ENCODE measurements around the gene HLA-DOB.
"Not testable (repeated sequence)": the region's sequence is repeated elsewhere in the genome, so short reads cannot be mapped to it uniquely, and the experiment has no call there.

HLA-DOB gene

GRCh38 chr6:32819729-32820128 is 2.9 kb upstream of the HLA-DOB start:
- in situ Hi-C loops (cut with MboI; ENCODE audit: low pct_unique_long_range_greater_than_20kb, low sequenced_read_pairs), result no loop called here
- DNase-seq, result no peak

- DNase-seq, result no peak
- in situ Hi-C loops (cut with MboI; ENCODE audit: low pct_unique_long_range_greater_than_20kb, low sequenced_read_pairs), result no loop called here
Observed at GRCh38 chr6:32818867-32819266, 2.1 kb upstream of the HLA-DOB start.

- in situ Hi-C loops (cut with MboI; ENCODE audit: low pct_unique_long_range_greater_than_20kb, low sequenced_read_pairs), result no loop called here
- peak; percentile 13 for DNase-seq
Observed at GRCh38 chr6:32815996-32816395, 806 bp downstream of the HLA-DOB start.

- in situ Hi-C loops (cut with MboI; ENCODE audit: low pct_unique_long_range_greater_than_20kb, low sequenced_read_pairs), result no loop called here
- no peak for DNase-seq
Observed at GRCh38 chr6:32815115-32815514, 1.7 kb downstream of the HLA-DOB start.

- DNase-seq, result no peak
- in situ Hi-C loops (cut with MboI; ENCODE audit: low pct_unique_long_range_greater_than_20kb, low sequenced_read_pairs), result no loop called here
Observed at GRCh38 chr6:32814145-32814544, 2.7 kb downstream of the HLA-DOB start.

- in situ Hi-C loops (cut with MboI; ENCODE audit: low pct_unique_long_range_greater_than_20kb, low sequenced_read_pairs), result no loop called here
- DNase-seq, result no peak
Observed at GRCh38 chr6:32809171-32809570, 7.6 kb downstream of the HLA-DOB start.

- in situ Hi-C loops (cut with MboI; ENCODE audit: low pct_unique_long_range_greater_than_20kb, low sequenced_read_pairs), result no loop called here
- no peak for DNase-seq
Observed at GRCh38 chr6:32807020-32807580, 9.7 kb downstream of the HLA-DOB start.

GRCh38 chr6:32805404-32805803 is 11.4 kb downstream of the HLA-DOB start:
- DNase-seq; in situ Hi-C loops (cut with MboI; ENCODE audit: low pct_unique_long_range_greater_than_20kb, low sequenced_read_pairs): not testable (repeated sequence)

- in situ Hi-C loops (cut with MboI; ENCODE audit: low pct_unique_long_range_greater_than_20kb, low sequenced_read_pairs), result no loop called here
- no peak for DNase-seq
Observed at GRCh38 chr6:32803416-32803815, 13.4 kb downstream of the HLA-DOB start.

- in situ Hi-C loops (cut with MboI; ENCODE audit: low pct_unique_long_range_greater_than_20kb, low sequenced_read_pairs), result loop anchor here (25.0 kb wide), 1 partner anchor 387 kb away; the partner anchor contains the start of gene BTNL2
- DNase-seq, result no peak
Observed at GRCh38 chr6:32799740-32800139, 17.1 kb downstream of the HLA-DOB start.

GRCh38 chr6:32799168-32799567 is 17.6 kb downstream of the HLA-DOB start:
- peak; percentile 29 for DNase-seq
- in situ Hi-C loops (cut with MboI; ENCODE audit: low pct_unique_long_range_greater_than_20kb, low sequenced_read_pairs), result loop anchor here (25.0 kb wide), 1 partner anchor 387 kb away; the partner anchor contains the start of gene BTNL2

- peak; percentile 93 for DNase-seq
- in situ Hi-C loops (cut with MboI; ENCODE audit: low pct_unique_long_range_greater_than_20kb, low sequenced_read_pairs), result loop anchor here (25.0 kb wide), 1 partner anchor 385 kb away; the partner anchor contains the start of gene BTNL2
Observed at GRCh38 chr6:32796848-32797776, 19.7 kb downstream of the HLA-DOB start.

- in situ Hi-C loops (cut with MboI; ENCODE audit: low pct_unique_long_range_greater_than_20kb, low sequenced_read_pairs), result loop anchor here (25.0 kb wide), 1 partner anchor 382 kb away; the partner anchor contains the start of gene BTNL2
- DNase-seq, result peak; percentile 84
Observed at GRCh38 chr6:32794510-32794909, 22.3 kb downstream of the HLA-DOB start.

- DNase-seq, result no peak
- in situ Hi-C loops (cut with MboI; ENCODE audit: low pct_unique_long_range_greater_than_20kb, low sequenced_read_pairs), result loop anchor here (25.0 kb wide), 1 partner anchor 381 kb away; the partner anchor contains the start of gene BTNL2
Observed at GRCh38 chr6:32792901-32793435, 23.8 kb downstream of the HLA-DOB start.

GRCh38 chr6:32790306-32790705 is 26.5 kb downstream of the HLA-DOB start:
- DNase-seq, result no peak
- in situ Hi-C loops (cut with MboI; ENCODE audit: low pct_unique_long_range_greater_than_20kb, low sequenced_read_pairs), result loop anchor here (25.0 kb wide), 1 partner anchor 378 kb away; the partner anchor contains the start of gene BTNL2

- in situ Hi-C loops (cut with MboI; ENCODE audit: low pct_unique_long_range_greater_than_20kb, low sequenced_read_pairs), result loop anchor here (25.0 kb wide), 1 partner anchor 374 kb away; the partner anchor contains the start of gene BTNL2
- peak; percentile 82 for DNase-seq
Observed at GRCh38 chr6:32785781-32786533, 30.8 kb downstream of the HLA-DOB start.

GRCh38 chr6:32782923-32783322 is 33.9 kb downstream of the HLA-DOB start:
- DNase-seq, result not testable (repeated sequence)
- in situ Hi-C loops (cut with MboI; ENCODE audit: low pct_unique_long_range_greater_than_20kb, low sequenced_read_pairs), result loop anchor here (25.0 kb wide), 1 partner anchor 371 kb away; the partner anchor contains the start of gene BTNL2

- in situ Hi-C loops (cut with MboI; ENCODE audit: low pct_unique_long_range_greater_than_20kb, low sequenced_read_pairs), result loop anchor here (25.0 kb wide), 1 partner anchor 367 kb away; the partner anchor contains the start of gene BTNL2
- DNase-seq, result no peak
Observed at GRCh38 chr6:32779036-32779435, 37.8 kb downstream of the HLA-DOB start.

- in situ Hi-C loops (cut with MboI; ENCODE audit: low pct_unique_long_range_greater_than_20kb, low sequenced_read_pairs), result loop anchor here (25.0 kb wide), 1 partner anchor 363 kb away; the partner anchor contains the start of gene BTNL2
- no peak for DNase-seq
Observed at GRCh38 chr6:32775071-32775470, 41.7 kb downstream of the HLA-DOB start.
